NB4 (cell line): ENCODE data around the gene IL1R2.

ENCODE experiments used
- MYC ChIP-seq: IDR thresholded peaks from 2 replicates; pipeline ENCODE4 v1.6.1; 2011; ENCODE audit warnings: low read depth, low read length
- TF ChIP-seq, protein P1 (sequence below): IDR thresholded peaks from one replicate; pipeline ENCODE4 v1.5.1; 2012; ENCODE audit warnings: low read depth, low read length
- TF ChIP-seq, protein P2 (sequence below): IDR thresholded peaks from 2 replicates; pipeline ENCODE4 v1.6.1; 2011; ENCODE audit warnings: low read depth, low read length

DNA sequence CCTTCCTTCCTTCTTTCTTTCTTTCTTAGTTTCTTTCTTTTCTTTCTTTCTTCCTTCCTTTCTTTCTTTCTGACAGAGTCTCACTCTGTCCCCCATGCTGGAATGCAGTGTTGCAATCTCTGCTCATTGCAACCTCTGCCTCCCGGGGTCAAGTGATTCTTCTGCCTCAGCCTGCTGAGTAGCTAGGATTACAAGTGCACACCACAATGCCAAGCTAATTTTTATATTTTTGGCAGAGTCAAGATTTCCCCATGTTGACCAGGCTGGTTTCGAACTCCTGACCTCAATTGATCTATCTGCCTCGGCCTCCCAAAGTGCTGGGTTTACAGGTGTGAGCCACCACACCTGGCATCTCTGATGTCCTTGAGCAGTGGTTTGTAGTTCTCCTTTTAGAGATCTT is 48.5 kb downstream of the IL1R2 start:
- TF ChIP-seq, protein P1, sequence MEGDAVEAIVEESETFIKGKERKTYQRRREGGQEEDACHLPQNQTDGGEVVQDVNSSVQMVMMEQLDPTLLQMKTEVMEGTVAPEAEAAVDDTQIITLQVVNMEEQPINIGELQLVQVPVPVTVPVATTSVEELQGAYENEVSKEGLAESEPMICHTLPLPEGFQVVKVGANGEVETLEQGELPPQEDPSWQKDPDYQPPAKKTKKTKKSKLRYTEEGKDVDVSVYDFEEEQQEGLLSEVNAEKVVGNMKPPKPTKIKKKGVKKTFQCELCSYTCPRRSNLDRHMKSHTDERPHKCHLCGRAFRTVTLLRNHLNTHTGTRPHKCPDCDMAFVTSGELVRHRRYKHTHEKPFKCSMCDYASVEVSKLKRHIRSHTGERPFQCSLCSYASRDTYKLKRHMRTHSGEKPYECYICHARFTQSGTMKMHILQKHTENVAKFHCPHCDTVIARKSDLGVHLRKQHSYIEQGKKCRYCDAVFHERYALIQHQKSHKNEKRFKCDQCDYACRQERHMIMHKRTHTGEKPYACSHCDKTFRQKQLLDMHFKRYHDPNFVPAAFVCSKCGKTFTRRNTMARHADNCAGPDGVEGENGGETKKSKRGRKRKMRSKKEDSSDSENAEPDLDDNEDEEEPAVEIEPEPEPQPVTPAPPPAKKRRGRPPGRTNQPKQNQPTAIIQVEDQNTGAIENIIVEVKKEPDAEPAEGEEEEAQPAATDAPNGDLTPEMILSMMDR = no peak
- no peak for TF ChIP-seq MYC
- TF ChIP-seq, protein P2, sequence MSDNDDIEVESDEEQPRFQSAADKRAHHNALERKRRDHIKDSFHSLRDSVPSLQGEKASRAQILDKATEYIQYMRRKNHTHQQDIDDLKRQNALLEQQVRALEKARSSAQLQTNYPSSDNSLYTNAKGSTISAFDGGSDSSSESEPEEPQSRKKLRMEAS = no peak
